ENCODE results near the gene SLC28A1. TPM values are rescaled to one million over a fixed set of nuclear protein-coding genes. Genes with fewer than 3 reads are reported as not detected.

Gene SLC28A1
- total and polyA plus RNA-seq, 2 of the 4 experiments (the other 2 are of a cell fraction): not detected

GRCh38 chr15:84904419-84904818 is 20.0 kb downstream of the SLC28A1 start:
- Histone ChIP-seq H2AK5ac (ENCODE audit: low read depth, low read length) (no peak overlapping the region), H4K91ac (ENCODE audit: insufficient read depth, low read depth, low read length) (no peak overlapping the region), H4K20me1 (ENCODE audit: insufficient read depth, low read length) (no peaks in the 10 kb centered on the region), H3K9me3 (ENCODE audit: control insufficient read depth, insufficient read depth, low read length) (0 out of 2 replicates have a peak, but pooled peaks cover 3% of the 10 kb centered on the region), H3K36me3 (ENCODE audit: control insufficient read depth, insufficient read depth, low read length) (no peaks in the 10 kb centered on the region), H3K4me1 (ENCODE audit: control insufficient read depth, insufficient read depth, low read length) (no peaks in the 10 kb centered on the region), H3K18ac (ENCODE audit: low read depth, low read length) (no peak overlapping the region), H2BK15ac (ENCODE audit: low read depth, low read length) (no peak overlapping the region), H3K4ac (ENCODE audit: low read depth, low read length) (no peak overlapping the region), H3K27me3 (ENCODE audit: control insufficient read depth, insufficient read depth, low read length) (peaks cover 3% of the 10 kb centered on the region), H4K8ac (ENCODE audit: low read depth in 2 of 2, low read length in 2 of 2) (no peak overlapping the region), H3K27ac (ENCODE audit: insufficient read depth, low read length) (no peak overlapping the region), H2BK20ac (ENCODE audit: low read depth, low read length) (no peak overlapping the region), H4K5ac (ENCODE audit: low read depth, low read length) (no peak overlapping the region), H2BK120ac (ENCODE audit: low read depth, low read length) (no peak overlapping the region), H3K56ac (ENCODE audit: extremely low read depth, insufficient read depth, low read length) (no peak overlapping the region), H3K9ac (ENCODE audit: low read depth, low read length) (no peak overlapping the region), H3K9me1 (ENCODE audit: insufficient read depth, low read length) (no peaks in the 10 kb centered on the region; the same call in 1 of the 2 replicates), H3K14ac (replicated peaks; ENCODE audit: low read depth, low read length) (no peak overlapping the region), H3K79me1 (ENCODE audit: low read depth in 1 of 2, low read length in 2 of 2) (no peaks in the 10 kb centered on the region), H2AK9ac (replicated peaks; ENCODE audit: low read depth, low read length, poor library complexity) (no peak overlapping the region), H3K4me3 (ENCODE audit: insufficient read depth, low read depth, low read length) (no peak overlapping the region), H2BK5ac (ENCODE audit: low read depth, low read length, poor library complexity, severe bottlenecking) (no peak overlapping the region), H3K23ac (ENCODE audit: low read depth, low read length) (no peak overlapping the region), H2AFZ (replicated peaks; ENCODE audit: low read length, poor library complexity) (peak overlapping the region; percentile 49), H3K4me2 (ENCODE audit: low read depth, low read length) (no peak overlapping the region)
- TF ChIP-seq POLR2A (IDR thresholded peaks at IDR 0.05; ENCODE audit: low read depth, low read length) (no peak), CHD1 (IDR thresholded peaks at IDR 0.05; ENCODE audit: low read depth, low read length) (no peak), RCOR1 (IDR thresholded peaks at IDR 0.05; ENCODE audit: insufficient replicate concordance, low read length) (no peak), MAZ (IDR thresholded peaks at IDR 0.05; ENCODE audit: borderline replicate concordance, low read depth, low read length) (no peak), CTCF (conservative IDR thresholded peaks at IDR 0.05; ENCODE audit: low read depth, low read length) (no peak), MAFK (IDR thresholded peaks at IDR 0.05; ENCODE audit: low read depth, low read length) (no peak), BHLHE40 (IDR thresholded peaks at IDR 0.05; ENCODE audit: low read depth, low read length) (no peak), MXI1 (IDR thresholded peaks at IDR 0.05; ENCODE audit: borderline replicate concordance, low read depth, low read length) (no peak), ELK1 (IDR thresholded peaks at IDR 0.05; ENCODE audit: borderline replicate concordance, low read depth, low read length) (no peak)
- BruUV-seq (replicated peaks): no TSS peak
- intact Hi-C loops (cut with micrococcal nuclease) (no loop called here), in situ Hi-C loops (cut with MboI; ENCODE audit: low sequenced_read_pairs) (no loop called here), dilution Hi-C loops (cut with HindIII; ENCODE audit: low sequenced_read_pairs, unreplicated experiment) (no loop called here)
- WGBS, 2 experiments (ENCODE audit: extremely low coverage in 2 of 2, insufficient read length in 1 of 2): 80% methylated on average over 2 of the region's 2 CpGs; no CpG with 5 or more reads in 1 of the 2 experiments
- ChIA-PET CTCF (no interaction called here), POLR2A (ENCODE audit: unreplicated experiment) (no interaction called here)
- no peak for DNase-seq
- ATAC-seq (ENCODE audit: low read depth): no peak
